GM23338 (cell line): Measurements from ENCODE around the gene STARD13.

Experiments used
- POLR2AphosphoS5 ChIP-seq: IDR thresholded peaks from 2 replicates; pipeline ENCODE4 v1.6.1; 2016; ENCODE audit warnings: antibody characterized with exemption, low read depth
- REST ChIP-seq: IDR thresholded peaks from one replicate; pipeline ENCODE4 v1.6.1; 2018; ENCODE audit warnings: antibody characterized with exemption; ENCODE audit not compliant: unreplicated experiment
- TF ChIP-seq, protein P1 (sequence below), 2 experiments: fragments of 200-600 bp in 1 of 2; sonication (generic) in 1 of 2; conservative IDR thresholded peaks; 2 replicates each; pipeline versions ENCODE4 v1.5.1 to v1.6.1; 2016 to 2017; ENCODE audit warnings: antibody characterized with exemption in 2 of 2, low read depth in 2 of 2, mild to moderate bottlenecking in 2 of 2, moderate library complexity in 1 of 2

GRCh38 chr13:33053397-33054066 lies 232.0 kb downstream of the STARD13 start:
- TF ChIP-seq, protein P1, sequence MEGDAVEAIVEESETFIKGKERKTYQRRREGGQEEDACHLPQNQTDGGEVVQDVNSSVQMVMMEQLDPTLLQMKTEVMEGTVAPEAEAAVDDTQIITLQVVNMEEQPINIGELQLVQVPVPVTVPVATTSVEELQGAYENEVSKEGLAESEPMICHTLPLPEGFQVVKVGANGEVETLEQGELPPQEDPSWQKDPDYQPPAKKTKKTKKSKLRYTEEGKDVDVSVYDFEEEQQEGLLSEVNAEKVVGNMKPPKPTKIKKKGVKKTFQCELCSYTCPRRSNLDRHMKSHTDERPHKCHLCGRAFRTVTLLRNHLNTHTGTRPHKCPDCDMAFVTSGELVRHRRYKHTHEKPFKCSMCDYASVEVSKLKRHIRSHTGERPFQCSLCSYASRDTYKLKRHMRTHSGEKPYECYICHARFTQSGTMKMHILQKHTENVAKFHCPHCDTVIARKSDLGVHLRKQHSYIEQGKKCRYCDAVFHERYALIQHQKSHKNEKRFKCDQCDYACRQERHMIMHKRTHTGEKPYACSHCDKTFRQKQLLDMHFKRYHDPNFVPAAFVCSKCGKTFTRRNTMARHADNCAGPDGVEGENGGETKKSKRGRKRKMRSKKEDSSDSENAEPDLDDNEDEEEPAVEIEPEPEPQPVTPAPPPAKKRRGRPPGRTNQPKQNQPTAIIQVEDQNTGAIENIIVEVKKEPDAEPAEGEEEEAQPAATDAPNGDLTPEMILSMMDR (conservative IDR thresholded peaks at IDR 0.05; ENCODE audit: low read depth in 2 of 2): no peak
- TF ChIP-seq REST: no peak
- TF ChIP-seq POLR2AphosphoS5: no peak
